HCT116 (cell line): ENCODE results near the gene ACSL5. TPM values are rescaled to one million over a fixed set of nuclear protein-coding genes. Genes with fewer than 3 reads are reported as not detected.

Source experiments
- ATAC-seq: fragments of 200-7000 bp; cut with Tn5 transposase; 2 replicates; pipeline ENCODE4 v1.9.1; 2020; ENCODE audit warnings: mild to moderate bottlenecking, moderate library complexity
- BruUV-seq: library from RNA; stranded (reverse); fragments of 400-500 nt; replicated peaks from 2 replicates; lab custom pipeline; 2021; lab: Mats Ljungman, UMichigan
- CTCF ChIA-PET: fragments of 300-600 bp; sonication (Branson Sonifier 250); formaldehyde crosslinking; loops from one replicate; lab custom pipeline; 2021; ENCODE audit warnings: antibody characterized with exemption; lab: Charles Lee
- POLR2A ChIA-PET: fragments of 300-600, 350-600 bp; sonication (Branson Sonifier 250); formaldehyde crosslinking; loops from one replicate; lab custom pipeline; 2021; ENCODE audit warnings: antibody characterized with exemption; lab: Charles Lee
- RAD21 ChIA-PET, 2 experiments: fragments of 300-600 bp; sonication (Branson Sonifier 250); formaldehyde crosslinking; loops; one replicate each; lab custom pipeline; 2023; ENCODE audit warnings: low total read pairs in 2 of 2; ENCODE audit not compliant: uncharacterized antibody in 2 of 2, unreplicated experiment in 2 of 2, low non-redundant PET in 1 of 2; lab: Charles Lee
- DNase-seq: peaks from one replicate; pipeline ENCODE4 v3.0.0-alpha.2; 2010; ENCODE audit warnings: low read depth, low spot score
- H2AFZ ChIP-seq: fragments of 200-600 bp; shearing (Covaris generic), sonication (generic); 2 replicates; pipeline ENCODE4 v1.6.1; 2017; ENCODE audit warnings: low read depth, mixed run types, mixed read lengths, antibody characterized with exemption, low read length; ENCODE audit not compliant: poor library complexity, severe bottlenecking
- H3K27ac ChIP-seq: 2 replicates; pipeline ENCODE4 v1.5.1; 2012; ENCODE audit warnings: low read depth, low read length
- H3K27me3 ChIP-seq: fragments of 200-600 bp; sonication (generic); 2 replicates; pipeline ENCODE4 v1.6.1; 2016; ENCODE audit warnings: mixed run types, low read length, mixed read lengths; ENCODE audit not compliant: insufficient read depth
- H3K36me3 ChIP-seq, 2 experiments: fragments of 200-500 bp in 1 of 2; fragments of 200-600 bp in 1 of 2; sonication (Bioruptor generic) in 1 of 2; sonication (generic) in 1 of 2; 2 replicates each; pipeline versions ENCODE4 v1.5.1 to v1.6.1; 2014 to 2016; ENCODE audit warnings: low read length in 2 of 2, inconsistent platforms in 1 of 2, mixed read lengths in 1 of 2, mixed run types in 1 of 2; ENCODE audit not compliant: insufficient read depth in 2 of 2, control insufficient read depth in 1 of 2
- H3K4me1 ChIP-seq, 2 experiments: fragments of 200-600 bp in 1 of 2; sonication (generic) in 1 of 2; 2 replicates each; pipeline versions ENCODE4 v1.5.1 to v1.6.1; 2012 to 2017; ENCODE audit warnings: low read length in 2 of 2, inconsistent platforms in 1 of 2, mild to moderate bottlenecking in 1 of 2, mixed read lengths in 1 of 2, mixed run types in 1 of 2, moderate library complexity in 1 of 2; ENCODE audit not compliant: insufficient read depth in 2 of 2, control insufficient read depth in 1 of 2
- H3K4me2 ChIP-seq: fragments of 200-600 bp; sonication (generic); 2 replicates; pipeline ENCODE4 v1.6.1; 2017; ENCODE audit warnings: mixed run types, low read length, mixed read lengths
- H3K4me3 ChIP-seq, 2 experiments: fragments of 200-600 bp in 1 of 2; sonication (generic) in 1 of 2; replicated peaks in 1 of 2; 2 replicates each; pipeline ENCODE4 v1.5.1; 2011 to 2016; ENCODE audit warnings: low read length in 2 of 2, control low read depth in 1 of 2, low read depth in 1 of 2, mild to moderate bottlenecking in 1 of 2, mixed read lengths in 1 of 2, mixed run types in 1 of 2
- H3K79me2 ChIP-seq: fragments of 200-600 bp; sonication (generic); 2 replicates; pipeline ENCODE4 v1.6.1; 2017; ENCODE audit warnings: mild to moderate bottlenecking, mixed run types, low read length, moderate library complexity, mixed read lengths; ENCODE audit not compliant: insufficient read depth
- H3K9ac ChIP-seq: fragments of 200-600 bp; sonication (generic); 2 replicates; pipeline ENCODE4 v1.6.1; 2016; ENCODE audit warnings: low read length, mixed read lengths
- H3K9me2 ChIP-seq: fragments of 200-600 bp; sonication (generic), shearing (Covaris generic); 2 replicates; pipeline ENCODE4 v1.6.1; 2017; ENCODE audit warnings: mixed run types, mild to moderate bottlenecking, moderate library complexity; ENCODE audit not compliant: insufficient read depth
- H3K9me3 ChIP-seq, 2 experiments: fragments of 200-500 bp in 1 of 2; fragments of 200-600 bp in 1 of 2; sonication (Bioruptor generic) in 1 of 2; sonication (generic) in 1 of 2; 2 replicates each; pipeline ENCODE4 v1.6.1; 2014 to 2017; ENCODE audit warnings: low read length in 2 of 2, mixed read lengths in 2 of 2, inconsistent platforms in 1 of 2, low read depth in 1 of 2, mild to moderate bottlenecking in 1 of 2, mixed run types in 1 of 2, moderate library complexity in 1 of 2; ENCODE audit not compliant: control insufficient read depth in 1 of 2, insufficient read depth in 1 of 2
- H4K20me1 ChIP-seq: fragments of 200-600 bp; sonication (generic), shearing (Covaris generic); 2 replicates; pipeline ENCODE4 v1.6.1; 2017; ENCODE audit warnings: mixed run types, mild to moderate bottlenecking, moderate library complexity; ENCODE audit not compliant: insufficient read depth
- CBX3 ChIP-seq: IDR thresholded peaks from 2 replicates; pipeline ENCODE4 v1.6.1; 2012; ENCODE audit warnings: low read depth
- ELF1 ChIP-seq: IDR thresholded peaks from 2 replicates; pipeline ENCODE4 v1.6.1; 2012; ENCODE audit warnings: low read depth, borderline replicate concordance
- JUND ChIP-seq: IDR thresholded peaks from 2 replicates; pipeline ENCODE4 v1.6.1; 2012
- POLR2AphosphoS5 ChIP-seq: IDR thresholded peaks from 2 replicates; pipeline ENCODE4 v1.6.1; 2011; ENCODE audit warnings: mild to moderate bottlenecking, low read depth, low read length, moderate library complexity
- RAD21 ChIP-seq: IDR thresholded peaks from 2 replicates; pipeline ENCODE4 v1.6.1; 2012; ENCODE audit warnings: low read depth, mild to moderate bottlenecking
- SIN3A ChIP-seq: IDR thresholded peaks from 2 replicates; pipeline ENCODE4 v1.6.1; 2012; ENCODE audit warnings: low read depth
- TCF7L2 ChIP-seq: IDR thresholded peaks from 2 replicates; pipeline ENCODE4 v1.7.0; 2011; ENCODE audit warnings: borderline replicate concordance, inconsistent platforms; ENCODE audit not compliant: insufficient read depth, insufficient read length; ENCODE audit errors: extremely low read depth
- YY1 ChIP-seq: IDR thresholded peaks from 2 replicates; pipeline ENCODE4 v1.6.1; 2011; ENCODE audit warnings: low read length, low read depth, moderate library complexity, mild to moderate bottlenecking; ENCODE audit not compliant: insufficient replicate concordance; ENCODE audit errors: extremely low read depth
- ZNF274 ChIP-seq: fragments of 200-500 bp; sonication (Bioruptor generic); IDR thresholded peaks from 2 replicates; pipeline ENCODE4 v1.6.1; 2014; ENCODE audit warnings: mild to moderate bottlenecking, low read depth, low read length, inconsistent platforms
- intact Hi-C: fragments of 100-400 bp; cut with micrococcal nuclease; formaldehyde crosslinking; loops from 2 replicates; pipeline ENCODE4 v1.10.0; 2022
- total RNA-seq: library from RNA; stranded (reverse); gene quantifications from one replicate; pipeline ENCODE4 v1.2.1, GENCODE V29; 2021; ENCODE audit not compliant: unreplicated experiment
- TF ChIP-seq, protein P1 (sequence below), 3 experiments: fragments of 200-600 bp in 1 of 3; sonication (generic) in 1 of 3; IDR thresholded peaks in 2 of 3; conservative IDR thresholded peaks in 1 of 3; 2 replicates each; pipeline ENCODE4 v1.5.1; 2012 to 2017; ENCODE audit warnings: low read depth in 2 of 3, low read length in 2 of 3, antibody characterized with exemption in 1 of 3, borderline replicate concordance in 1 of 3, control low read depth in 1 of 3, mild to moderate bottlenecking in 1 of 3, mixed read lengths in 1 of 3, mixed run types in 1 of 3, moderate library complexity in 1 of 3; ENCODE audit not compliant: insufficient read depth in 1 of 3
- TF ChIP-seq, protein P2 (sequence below): IDR thresholded peaks from 2 replicates; pipeline ENCODE4 v1.6.1; 2012; ENCODE audit warnings: low read depth

The ACSL5 gene
- total RNA-seq, 1 experiment from 2014 or later: 195 TPM

DNA sequence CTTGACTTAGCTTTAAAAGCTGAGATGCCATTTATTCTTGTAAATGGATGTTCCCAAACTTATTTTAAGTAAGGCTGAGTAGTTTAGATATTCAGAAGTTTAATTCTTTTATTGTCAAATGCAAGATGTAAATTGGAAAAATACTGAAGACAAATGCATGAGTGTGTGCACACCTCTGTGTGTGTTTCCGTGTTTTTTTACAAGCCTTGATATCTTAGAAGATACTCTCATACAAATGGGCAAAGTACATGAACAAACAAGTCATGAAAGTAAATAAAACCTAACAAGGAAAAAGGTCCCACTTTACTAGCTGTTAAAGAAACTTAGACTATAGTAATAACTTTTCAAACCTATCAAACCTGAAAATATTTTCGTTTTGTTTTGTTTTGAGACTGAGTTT, 29.0 kb downstream of the ACSL5 start:
- TF ChIP-seq SIN3A: no peak
- TF ChIP-seq ELF1: no peak
- no peak for TF ChIP-seq RAD21
- no peak for TF ChIP-seq TCF7L2
- no peak for TF ChIP-seq POLR2AphosphoS5
- no peak overlapping the region for H3K9ac ChIP-seq
- ATAC-seq: no peak
- H3K36me3 ChIP-seq: peaks cover 37 to 61% of the 10 kb centered on the region in 2 experiments
- no peak overlapping the region for H3K4me3 ChIP-seq
- RAD21 ChIA-PET: no interaction called here
- H4K20me1 ChIP-seq: no peaks in the 10 kb centered on the region
- intact Hi-C loops: no loop called here
- CTCF ChIA-PET: no interaction called here
- H3K4me2 ChIP-seq: no peak overlapping the region
- H3K4me1 ChIP-seq: peaks cover 40 to 78% of the 10 kb centered on the region in 2 experiments
- POLR2A ChIA-PET: interaction anchor here (0.6 to 2.1 kb wide), 5 partner anchors 18 to 248 kb away, joined by 3 to 10 read pairs (median 4); no protein-coding TSS in a partner anchor
- H3K27me3 ChIP-seq: no peaks in the 10 kb centered on the region
- H3K9me2 ChIP-seq: no peaks in the 10 kb centered on the region
- no peak overlapping the region for H2AFZ ChIP-seq
- peak overlapping the region; percentile 90 for H3K27ac ChIP-seq
- no peaks in the 10 kb centered on the region; a peak in 1 of 4 replicates for H3K9me3 ChIP-seq
- no peak for DNase-seq
- H3K79me2 ChIP-seq: no peaks in the 10 kb centered on the region; the same call in 1 of the 2 replicates
- BruUV-seq: no TSS peak

DNA sequence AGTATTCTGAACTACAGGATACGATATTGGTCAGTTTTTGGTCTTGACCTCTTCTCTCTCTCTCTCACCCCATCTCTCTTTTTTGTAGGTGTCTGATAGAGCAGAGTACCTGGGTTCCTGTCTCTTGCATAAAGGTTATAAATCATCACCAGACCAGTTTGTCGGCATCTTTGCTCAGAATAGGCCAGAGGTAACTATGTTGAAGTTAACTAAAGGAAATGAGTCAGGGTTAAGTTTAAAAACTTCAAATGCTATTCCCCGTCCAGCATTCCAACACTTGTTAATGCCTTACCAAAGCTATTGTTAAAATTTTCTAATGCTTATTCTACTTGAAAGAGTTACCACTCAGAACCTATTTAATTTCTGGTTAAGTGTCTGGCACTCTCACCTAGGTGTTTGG, 30.7 kb downstream of the ACSL5 start:
- ATAC-seq (peak; percentile 82), DNase-seq (peak; percentile 74)
- RAD21 ChIA-PET: interaction anchor here in 1 of 2 experiments (1.4 kb wide), 1 partner anchor 29 kb away, joined by 5 read pairs; no protein-coding TSS in a partner anchor
- Histone ChIP-seq H3K4me1 (peaks cover 44 to 88% of the 10 kb centered on the region in 2 experiments), H3K9me3 (no peaks in the 10 kb centered on the region; a peak in 1 of 4 replicates), H3K4me2 (peak overlapping the region; percentile 48), H3K36me3 (peaks cover 47 to 66% of the 10 kb centered on the region in 2 experiments), H2AFZ (no peak overlapping the region), H3K27ac (peak overlapping the region; percentile 90), H3K4me3 (peak overlapping the region in 1 of 2 experiments; percentile 13; a peak in 2 of 4 replicates), H3K27me3 (no peaks in the 10 kb centered on the region), H3K79me2 (no peaks in the 10 kb centered on the region; the same call in 1 of the 2 replicates), H4K20me1 (no peaks in the 10 kb centered on the region), H3K9ac (peak overlapping the region; percentile 34), H3K9me2 (no peaks in the 10 kb centered on the region)
- CTCF ChIA-PET: no interaction called here
- BruUV-seq: no TSS peak
- intact Hi-C loops: no loop called here
- POLR2A ChIA-PET: interaction anchor here (0.6 to 1.9 kb wide), 7 partner anchors 10 to 74 kb away, joined by 3 to 10 read pairs (median 4); no protein-coding TSS in a partner anchor
- TF ChIP-seq, protein P1, sequence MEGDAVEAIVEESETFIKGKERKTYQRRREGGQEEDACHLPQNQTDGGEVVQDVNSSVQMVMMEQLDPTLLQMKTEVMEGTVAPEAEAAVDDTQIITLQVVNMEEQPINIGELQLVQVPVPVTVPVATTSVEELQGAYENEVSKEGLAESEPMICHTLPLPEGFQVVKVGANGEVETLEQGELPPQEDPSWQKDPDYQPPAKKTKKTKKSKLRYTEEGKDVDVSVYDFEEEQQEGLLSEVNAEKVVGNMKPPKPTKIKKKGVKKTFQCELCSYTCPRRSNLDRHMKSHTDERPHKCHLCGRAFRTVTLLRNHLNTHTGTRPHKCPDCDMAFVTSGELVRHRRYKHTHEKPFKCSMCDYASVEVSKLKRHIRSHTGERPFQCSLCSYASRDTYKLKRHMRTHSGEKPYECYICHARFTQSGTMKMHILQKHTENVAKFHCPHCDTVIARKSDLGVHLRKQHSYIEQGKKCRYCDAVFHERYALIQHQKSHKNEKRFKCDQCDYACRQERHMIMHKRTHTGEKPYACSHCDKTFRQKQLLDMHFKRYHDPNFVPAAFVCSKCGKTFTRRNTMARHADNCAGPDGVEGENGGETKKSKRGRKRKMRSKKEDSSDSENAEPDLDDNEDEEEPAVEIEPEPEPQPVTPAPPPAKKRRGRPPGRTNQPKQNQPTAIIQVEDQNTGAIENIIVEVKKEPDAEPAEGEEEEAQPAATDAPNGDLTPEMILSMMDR (IDR thresholded peaks at IDR 0.05 in 2 of 3, conservative IDR thresholded peaks at IDR 0.05 in 1 of 3; ENCODE audit: borderline replicate concordance in 1 of 3, insufficient read depth in 1 of 3, low read depth in 2 of 3, low read length in 2 of 3): no peak
- TF ChIP-seq, protein P2, sequence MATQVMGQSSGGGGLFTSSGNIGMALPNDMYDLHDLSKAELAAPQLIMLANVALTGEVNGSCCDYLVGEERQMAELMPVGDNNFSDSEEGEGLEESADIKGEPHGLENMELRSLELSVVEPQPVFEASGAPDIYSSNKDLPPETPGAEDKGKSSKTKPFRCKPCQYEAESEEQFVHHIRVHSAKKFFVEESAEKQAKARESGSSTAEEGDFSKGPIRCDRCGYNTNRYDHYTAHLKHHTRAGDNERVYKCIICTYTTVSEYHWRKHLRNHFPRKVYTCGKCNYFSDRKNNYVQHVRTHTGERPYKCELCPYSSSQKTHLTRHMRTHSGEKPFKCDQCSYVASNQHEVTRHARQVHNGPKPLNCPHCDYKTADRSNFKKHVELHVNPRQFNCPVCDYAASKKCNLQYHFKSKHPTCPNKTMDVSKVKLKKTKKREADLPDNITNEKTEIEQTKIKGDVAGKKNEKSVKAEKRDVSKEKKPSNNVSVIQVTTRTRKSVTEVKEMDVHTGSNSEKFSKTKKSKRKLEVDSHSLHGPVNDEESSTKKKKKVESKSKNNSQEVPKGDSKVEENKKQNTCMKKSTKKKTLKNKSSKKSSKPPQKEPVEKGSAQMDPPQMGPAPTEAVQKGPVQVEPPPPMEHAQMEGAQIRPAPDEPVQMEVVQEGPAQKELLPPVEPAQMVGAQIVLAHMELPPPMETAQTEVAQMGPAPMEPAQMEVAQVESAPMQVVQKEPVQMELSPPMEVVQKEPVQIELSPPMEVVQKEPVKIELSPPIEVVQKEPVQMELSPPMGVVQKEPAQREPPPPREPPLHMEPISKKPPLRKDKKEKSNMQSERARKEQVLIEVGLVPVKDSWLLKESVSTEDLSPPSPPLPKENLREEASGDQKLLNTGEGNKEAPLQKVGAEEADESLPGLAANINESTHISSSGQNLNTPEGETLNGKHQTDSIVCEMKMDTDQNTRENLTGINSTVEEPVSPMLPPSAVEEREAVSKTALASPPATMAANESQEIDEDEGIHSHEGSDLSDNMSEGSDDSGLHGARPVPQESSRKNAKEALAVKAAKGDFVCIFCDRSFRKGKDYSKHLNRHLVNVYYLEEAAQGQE: no peak
- TF ChIP-seq CBX3 (peak; percentile 92), ZNF274 (no peak), JUND (peak; percentile 93), SIN3A (no peak), YY1 (peak; percentile 66)
